Stomach (tissue), 4 donors: ENCODE data around the gene IFNGR2.

Source experiments
- EP300 ChIP-seq: sonication (generic); formaldehyde crosslinking; IDR thresholded peaks from one replicate; pipeline ENCODE4 v1.6.1; 2017; ENCODE audit warnings: antibody characterized with exemption
- POLR2A ChIP-seq, 4 donors: fragments of 450-650 bp; IDR thresholded peaks; one replicate each; pipeline ENCODE4 v1.6.1; 2016; ENCODE audit warnings: antibody characterized with exemption in 4 of 4, control low read depth in 2 of 4, mild to moderate bottlenecking in 1 of 4, moderate library complexity in 1 of 4
- TF ChIP-seq, protein P1 (sequence below), 7 experiments: fragments of 450-650 bp in 4 of 7; fragments of 200-600 bp in 3 of 7; sonication (generic) in 3 of 7; IDR thresholded peaks; one replicate each; pipeline ENCODE4 v1.5.1; 2016 to 2019; ENCODE audit warnings: antibody characterized with exemption in 7 of 7, control low read depth in 2 of 7, mild to moderate bottlenecking in 1 of 7

DNA sequence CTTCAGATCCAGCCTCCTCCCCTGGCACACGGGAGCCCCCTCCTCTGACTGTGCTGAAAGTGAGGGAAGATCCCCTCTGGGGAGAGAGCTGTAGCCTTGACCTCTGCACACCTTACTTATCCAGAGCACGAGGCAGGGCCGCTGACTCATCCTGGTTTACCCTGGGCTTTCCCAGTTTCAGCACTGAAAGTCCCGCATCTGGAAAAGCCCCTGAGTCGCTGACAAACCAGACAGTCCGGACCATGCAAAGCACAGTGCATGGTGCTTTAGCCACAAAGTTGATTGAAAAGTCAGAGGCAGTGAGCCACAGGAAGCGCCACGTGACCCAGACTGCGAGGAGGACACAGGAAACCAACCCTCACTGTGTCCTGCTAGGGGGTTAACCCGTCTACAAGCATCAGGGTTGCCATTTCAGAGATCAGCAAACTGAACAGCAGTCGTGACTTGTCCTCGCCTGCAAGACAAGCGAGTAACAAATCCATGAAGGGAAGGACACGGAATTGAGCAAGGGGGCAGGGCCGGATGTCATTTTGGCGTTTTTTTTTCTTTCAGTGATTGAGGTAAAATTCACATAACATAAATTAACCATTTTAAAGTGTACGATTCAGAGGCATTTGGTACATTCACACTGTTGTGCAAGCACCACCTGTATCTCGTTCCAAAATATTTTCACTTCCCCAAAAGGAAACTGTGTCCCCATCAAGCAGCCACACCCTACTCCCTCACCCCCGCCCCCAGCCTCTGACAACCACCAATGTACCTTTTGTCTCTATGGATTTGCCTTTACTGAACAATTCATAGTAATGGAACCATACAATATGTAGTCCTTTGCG is 19.9 kb upstream of the IFNGR2 start:
- TF ChIP-seq EP300 = no peak
- TF ChIP-seq, protein P1, sequence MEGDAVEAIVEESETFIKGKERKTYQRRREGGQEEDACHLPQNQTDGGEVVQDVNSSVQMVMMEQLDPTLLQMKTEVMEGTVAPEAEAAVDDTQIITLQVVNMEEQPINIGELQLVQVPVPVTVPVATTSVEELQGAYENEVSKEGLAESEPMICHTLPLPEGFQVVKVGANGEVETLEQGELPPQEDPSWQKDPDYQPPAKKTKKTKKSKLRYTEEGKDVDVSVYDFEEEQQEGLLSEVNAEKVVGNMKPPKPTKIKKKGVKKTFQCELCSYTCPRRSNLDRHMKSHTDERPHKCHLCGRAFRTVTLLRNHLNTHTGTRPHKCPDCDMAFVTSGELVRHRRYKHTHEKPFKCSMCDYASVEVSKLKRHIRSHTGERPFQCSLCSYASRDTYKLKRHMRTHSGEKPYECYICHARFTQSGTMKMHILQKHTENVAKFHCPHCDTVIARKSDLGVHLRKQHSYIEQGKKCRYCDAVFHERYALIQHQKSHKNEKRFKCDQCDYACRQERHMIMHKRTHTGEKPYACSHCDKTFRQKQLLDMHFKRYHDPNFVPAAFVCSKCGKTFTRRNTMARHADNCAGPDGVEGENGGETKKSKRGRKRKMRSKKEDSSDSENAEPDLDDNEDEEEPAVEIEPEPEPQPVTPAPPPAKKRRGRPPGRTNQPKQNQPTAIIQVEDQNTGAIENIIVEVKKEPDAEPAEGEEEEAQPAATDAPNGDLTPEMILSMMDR (IDR thresholded peaks at IDR 0.05) = no peak
- no peak for TF ChIP-seq POLR2A (IDR thresholded peaks at IDR 0.05)
